GM21737 (cell line): ENCODE measurements around the gene KIAA2012.
"Not testable (repeated sequence)": the region's sequence is repeated elsewhere in the genome, so short reads cannot be mapped to it uniquely, and the experiment has no call there.

Experiments
- ATAC-seq: cut with Tn5 transposase; IDR thresholded peaks from one replicate; pipeline ENCODE4 v1.9.1; 2021; ENCODE audit warnings: mild to moderate bottlenecking, moderate library complexity; ENCODE audit not compliant: unreplicated experiment

KIAA2012 gene

DNA sequence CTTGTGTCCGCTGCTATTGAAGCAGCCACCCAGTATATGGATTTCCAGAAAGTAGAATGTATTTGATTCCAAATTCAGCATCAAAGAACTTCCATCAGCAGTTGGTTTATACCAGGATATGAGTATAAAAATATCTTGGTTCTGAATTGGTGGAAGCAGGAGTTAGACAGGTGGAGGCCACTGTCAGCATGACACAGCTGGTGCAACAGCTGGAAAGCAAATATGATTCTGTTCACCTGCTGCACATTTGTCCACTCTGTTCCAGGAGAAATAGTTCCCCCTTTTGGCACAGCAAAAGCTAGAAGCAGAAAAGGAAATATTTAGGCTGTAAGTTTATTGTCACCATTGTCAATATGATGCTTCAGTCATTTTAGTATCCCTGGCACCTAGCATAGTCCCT is 41.2 kb downstream of the KIAA2012 start:
- ATAC-seq = no peak

DNA sequence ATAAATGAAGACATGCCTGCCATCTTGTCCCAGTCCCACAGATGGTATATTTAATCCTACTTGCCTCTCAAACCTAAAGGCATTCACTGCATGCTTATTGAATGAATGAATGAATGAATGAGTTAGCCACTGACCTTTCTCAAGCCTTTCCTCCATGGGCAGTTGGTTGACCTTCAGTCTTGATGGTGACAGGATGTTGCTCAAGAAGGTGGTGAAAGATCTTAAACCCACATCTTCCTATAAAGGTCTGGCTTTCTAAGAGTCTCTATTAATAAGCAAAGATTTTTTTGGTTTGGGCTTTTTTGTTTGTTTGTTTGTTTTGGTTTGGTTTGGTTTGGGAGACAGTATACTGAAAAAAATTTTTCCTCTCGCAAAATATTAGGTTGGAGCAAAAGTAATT is 41.7 kb downstream of the KIAA2012 start:
- ATAC-seq = no peak

DNA sequence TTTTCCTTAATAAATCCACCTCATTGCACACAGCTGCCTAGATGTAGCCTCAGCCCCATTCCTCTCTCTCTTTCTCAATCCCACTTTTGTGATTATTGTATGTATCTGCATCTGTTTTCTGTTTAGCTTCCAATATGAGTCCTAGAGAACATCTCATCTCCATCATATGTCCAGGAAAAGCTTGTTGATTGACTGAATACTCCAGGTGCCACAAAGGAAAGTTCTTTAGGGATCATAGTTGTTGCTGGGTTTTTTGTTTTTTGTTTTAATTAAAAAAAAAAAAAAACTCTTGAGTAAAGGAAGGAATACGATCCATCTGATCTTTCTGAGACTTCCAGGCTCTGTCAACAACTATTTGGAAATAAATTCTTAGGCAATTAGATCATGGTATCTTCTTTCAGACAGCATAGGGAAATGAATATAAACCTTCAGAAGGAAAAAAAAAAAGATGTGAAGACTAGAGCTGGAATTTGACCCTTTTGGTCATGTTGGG is 42.5 kb downstream of the KIAA2012 start:
- ATAC-seq = no peak

GRCh38 chr2:202116691-202117090 is 43.6 kb downstream of the KIAA2012 start:
- no peak for ATAC-seq

DNA sequence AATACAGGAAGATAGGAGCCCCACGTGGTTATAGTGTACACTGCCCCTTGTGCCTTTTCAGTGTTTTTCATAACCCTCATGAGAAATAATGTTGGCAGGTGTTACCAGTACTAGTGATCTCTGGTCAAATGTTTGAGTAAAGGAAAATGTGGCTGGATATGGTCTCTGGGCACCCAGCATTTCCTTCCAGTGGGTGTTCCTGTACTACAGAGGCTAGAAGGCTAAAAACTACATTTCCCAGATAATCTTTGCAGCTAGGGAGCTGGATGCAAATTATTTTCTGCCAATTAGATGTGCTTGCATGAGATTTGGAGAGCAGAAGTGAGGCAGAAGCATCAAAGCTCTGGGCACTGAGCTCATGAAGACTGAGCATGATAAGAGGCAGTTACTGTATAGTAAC is 45.1 kb downstream of the KIAA2012 start:
- ATAC-seq = no peak

GRCh38 chr2:202120828-202121227 is 47.8 kb downstream of the KIAA2012 start:
- no peak for ATAC-seq

- no peak for ATAC-seq
These were observed 48.6 kb downstream of the KIAA2012 start for GRCh38 chr2:202121532-202122162.

DNA sequence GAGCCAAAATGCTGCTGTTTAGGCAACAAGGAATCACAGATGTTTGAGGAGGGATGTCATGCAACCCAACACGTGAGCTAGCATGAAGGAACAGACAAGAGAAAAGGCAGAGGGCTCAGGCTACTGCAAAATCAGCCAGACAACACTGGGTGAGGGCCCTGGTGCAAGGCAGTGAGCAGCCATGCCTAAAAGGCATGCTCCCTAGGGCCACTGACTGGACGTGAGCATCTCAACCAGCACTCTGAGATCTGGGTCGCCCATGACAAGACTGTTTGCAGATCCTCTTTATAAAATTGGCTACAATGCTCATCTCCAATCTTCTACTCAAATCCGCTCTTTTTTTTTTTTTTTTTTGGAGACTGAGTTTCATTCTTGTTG is 49.1 kb downstream of the KIAA2012 start:
- no peak for ATAC-seq

- ATAC-seq = no peak
These were observed 50.1 kb downstream of the KIAA2012 start for GRCh38 chr2:202122980-202123720.

DNA sequence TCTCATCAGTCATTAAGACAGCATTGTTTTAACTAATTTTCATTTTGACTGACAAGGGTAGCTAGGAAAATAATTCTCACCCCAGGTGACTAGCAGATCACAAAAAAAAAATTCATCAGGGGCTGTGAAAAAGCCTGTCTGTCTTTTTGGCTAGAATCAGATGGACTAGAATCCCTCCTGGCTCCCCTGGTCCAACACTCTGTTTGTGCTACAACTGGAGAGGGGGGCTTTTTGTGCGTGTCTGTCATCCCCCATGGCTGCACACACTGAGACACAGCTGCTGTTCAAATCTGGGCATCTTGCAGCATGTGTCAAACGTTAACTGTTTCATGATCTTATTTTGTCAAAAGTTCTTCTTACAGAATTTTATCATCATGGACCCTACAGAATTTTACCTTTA is 51.2 kb downstream of the KIAA2012 start:
- ATAC-seq = no peak

DNA sequence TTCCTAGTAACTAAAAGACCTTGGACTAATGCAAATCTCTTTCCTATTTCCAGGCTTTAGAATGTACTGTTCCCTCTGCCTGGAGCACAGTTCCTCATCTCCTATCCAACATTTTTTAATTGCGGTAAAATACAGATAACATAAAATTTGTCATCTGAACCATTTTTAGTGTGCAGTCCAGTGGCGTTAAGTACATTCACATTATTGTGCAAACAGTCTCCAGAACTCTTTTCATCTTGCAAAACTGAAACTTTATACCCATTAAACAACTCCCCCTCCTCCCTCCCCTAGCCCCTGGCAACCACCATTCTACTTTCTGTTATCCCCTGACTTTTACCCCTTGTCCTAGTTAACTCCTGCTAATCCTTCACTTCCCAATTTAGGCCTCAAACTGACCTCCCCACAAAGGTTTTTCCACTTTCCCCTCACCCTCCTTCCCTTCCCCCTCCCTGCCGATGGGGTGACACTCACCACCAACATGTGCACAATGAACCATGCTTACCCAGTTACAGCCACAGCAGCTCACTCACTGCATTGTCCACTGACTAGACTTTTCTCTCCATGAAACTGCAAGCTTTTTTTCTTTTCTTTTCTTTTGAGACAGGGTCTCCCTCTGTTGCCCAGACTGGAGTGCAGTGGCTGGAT is 54.8 kb downstream of the KIAA2012 start:
- no peak for ATAC-seq

DNA sequence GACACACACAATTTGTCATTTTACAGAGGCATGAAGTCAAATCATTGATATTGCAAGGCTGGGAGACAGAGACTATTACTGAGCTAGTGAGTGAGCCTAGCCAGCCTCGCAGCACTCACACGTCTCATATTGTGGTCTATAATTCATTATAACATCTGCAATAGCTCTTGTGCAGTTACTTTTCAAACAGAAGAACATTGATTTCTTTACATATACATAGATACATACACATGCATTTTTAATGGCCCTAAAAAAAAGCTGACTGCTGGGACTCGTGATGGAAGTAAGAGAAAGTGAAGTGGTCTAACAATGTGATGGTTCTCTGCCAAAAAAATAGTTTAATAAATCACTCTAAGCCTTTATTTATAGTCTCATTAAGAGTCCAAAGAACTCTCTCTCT is 56.8 kb downstream of the KIAA2012 start:
- ATAC-seq = no peak

- ATAC-seq = no peak
These were observed 60.3 kb downstream of the KIAA2012 start for GRCh38 chr2:202133200-202133908.

DNA sequence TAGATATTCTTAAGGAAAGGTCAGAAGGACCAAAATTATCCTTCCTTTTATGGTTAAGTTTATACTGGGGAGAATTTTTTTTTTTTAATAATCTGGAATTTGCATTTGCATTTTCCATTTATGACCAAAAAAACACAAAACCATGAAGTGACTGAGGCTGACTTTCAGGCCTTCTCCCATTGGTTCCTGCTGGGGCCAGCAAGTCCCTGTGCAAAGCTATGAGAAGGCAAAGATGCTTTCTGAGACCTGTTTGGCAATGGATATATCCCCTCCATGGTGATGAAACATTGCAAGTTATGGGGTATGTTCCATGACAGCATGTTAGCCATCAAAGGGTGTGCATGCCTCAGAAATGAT is 60.8 kb downstream of the KIAA2012 start:
- ATAC-seq = no peak

DNA sequence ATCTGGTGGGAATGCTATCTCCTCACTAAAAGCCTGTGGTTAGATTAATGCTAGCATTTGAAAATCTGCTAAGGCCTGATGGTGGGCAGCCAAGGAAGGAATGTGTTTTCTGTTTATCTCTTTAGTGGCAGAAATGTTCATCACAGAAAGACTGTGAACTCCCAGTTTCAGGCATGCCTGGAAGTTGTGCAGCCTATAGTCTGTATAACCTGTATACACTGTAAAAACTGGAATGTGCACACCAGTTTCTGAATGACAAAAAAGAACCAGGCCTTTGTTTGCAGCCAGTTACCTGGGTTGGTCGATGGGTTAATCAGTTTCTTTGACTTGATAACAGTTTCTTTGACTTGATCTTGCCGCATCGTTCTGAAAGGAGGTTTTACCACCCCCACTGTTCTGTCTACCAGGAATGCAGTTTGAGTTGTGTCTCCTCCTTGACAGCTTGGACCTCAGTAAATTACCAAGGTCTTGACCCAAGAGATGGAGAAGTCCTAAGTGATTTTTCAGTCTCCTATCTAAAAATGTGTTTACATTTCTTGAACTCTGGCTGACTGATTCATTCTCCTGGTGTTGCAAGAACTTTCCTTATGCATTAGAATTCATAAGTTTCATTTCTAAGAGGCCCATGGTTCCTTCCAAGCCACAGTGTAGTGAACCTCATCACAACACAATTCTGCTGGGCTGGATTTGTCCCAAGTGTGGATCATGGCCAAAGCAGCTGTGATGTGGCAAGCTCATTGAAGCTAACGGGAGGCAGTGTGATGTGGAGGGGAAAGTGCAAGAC is 62.2 kb downstream of the KIAA2012 start:
- ATAC-seq = no peak

DNA sequence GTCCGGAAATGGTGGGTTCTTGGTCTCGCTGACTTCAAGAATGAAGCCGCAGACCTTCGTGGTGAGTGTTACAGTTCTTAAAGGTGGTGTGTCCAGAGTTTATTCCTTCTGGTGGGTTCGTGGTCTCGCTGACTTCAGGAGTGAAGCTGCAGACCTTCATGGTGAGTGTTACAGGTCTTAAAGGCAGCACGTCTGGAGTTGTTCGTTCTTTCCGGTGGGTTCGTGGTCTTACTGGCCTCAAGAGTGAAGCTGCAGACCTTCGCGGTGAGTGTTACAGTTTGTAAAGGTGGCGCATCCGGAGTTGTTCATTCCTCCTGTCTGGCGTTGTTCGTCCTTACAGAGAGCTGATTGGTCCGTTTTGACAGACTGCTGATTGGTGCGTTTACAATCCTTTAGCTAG is 63.0 kb downstream of the KIAA2012 start:
- ATAC-seq = not testable (repeated sequence)

GRCh38 chr2:202136526-202136925 is 63.5 kb downstream of the KIAA2012 start:
- no peak for ATAC-seq

- ATAC-seq = no peak
These were observed 67.6 kb downstream of the KIAA2012 start for GRCh38 chr2:202140522-202141252.

DNA sequence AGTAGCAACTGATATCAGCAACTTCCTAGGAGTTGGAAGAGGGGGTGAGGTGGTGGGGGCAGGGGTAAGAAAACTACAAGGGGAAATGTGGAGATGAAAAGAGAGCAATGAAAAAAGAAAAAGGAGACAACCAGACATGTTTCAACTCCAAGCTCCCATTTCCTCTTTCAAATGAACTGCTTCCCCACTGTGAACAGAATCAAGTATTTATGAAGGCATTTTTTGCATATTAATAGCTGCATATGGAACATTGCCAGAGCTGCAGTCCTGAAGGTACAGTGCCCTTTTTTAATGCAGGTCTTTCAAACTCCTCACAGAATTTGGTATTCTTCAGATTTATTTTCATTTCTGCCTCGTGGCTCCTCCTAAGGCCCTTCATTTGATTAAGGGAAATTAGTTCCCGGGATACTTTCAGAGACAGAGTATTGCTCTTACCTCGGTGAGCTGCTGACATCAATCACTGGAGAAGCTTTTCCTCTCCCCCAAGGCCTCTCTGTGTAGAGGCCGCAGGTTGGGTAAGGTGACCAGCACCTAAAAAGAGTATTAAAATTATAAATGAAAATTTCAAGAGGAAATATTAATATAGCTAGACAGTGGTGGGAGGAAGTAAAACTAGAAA is 68.4 kb downstream of the KIAA2012 start:
- ATAC-seq = no peak

DNA sequence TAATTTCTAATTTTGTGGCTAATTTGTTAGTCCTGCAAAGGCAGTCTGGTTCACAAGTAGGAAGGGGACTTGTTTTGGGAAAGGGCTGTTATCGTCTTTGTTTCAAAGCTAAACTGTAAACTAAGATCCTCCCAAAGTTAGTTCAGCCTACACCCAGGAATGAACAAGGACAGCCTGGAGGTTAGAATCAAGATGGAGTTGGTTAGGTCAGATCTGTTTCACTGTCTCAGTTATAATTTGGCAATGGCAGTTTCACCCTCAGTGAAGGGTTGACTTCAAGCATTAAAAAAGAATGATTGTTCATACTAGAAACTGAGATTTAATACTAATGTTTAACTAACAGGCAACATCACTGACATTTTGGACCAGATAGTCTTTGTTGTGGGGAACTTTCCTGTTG is 69.5 kb downstream of the KIAA2012 start:
- ATAC-seq = no peak
